Panc1 (cell line): ENCODE measurements around the gene GALNT11.

Source experiments
- POLR2AphosphoS5 ChIP-seq: IDR thresholded peaks from 2 replicates; pipeline ENCODE4 v1.6.1; 2012; ENCODE audit warnings: mild to moderate bottlenecking, low read depth, low read length, moderate library complexity
- TF ChIP-seq, protein P1 (sequence below): fragments of 450-650 bp; IDR thresholded peaks from 2 replicates; pipeline ENCODE4 v1.5.1; 2017; ENCODE audit warnings: mild to moderate bottlenecking
- TF ChIP-seq, protein P2 (sequence below), 2 experiments: IDR thresholded peaks; 2 replicates each; pipeline ENCODE4 v1.6.1; 2011 to 2012; ENCODE audit warnings: low read depth in 2 of 2, control low read depth in 1 of 2, low read length in 1 of 2, mild to moderate bottlenecking in 1 of 2, moderate library complexity in 1 of 2; ENCODE audit not compliant: insufficient read depth in 1 of 2

- TF ChIP-seq, protein P1, sequence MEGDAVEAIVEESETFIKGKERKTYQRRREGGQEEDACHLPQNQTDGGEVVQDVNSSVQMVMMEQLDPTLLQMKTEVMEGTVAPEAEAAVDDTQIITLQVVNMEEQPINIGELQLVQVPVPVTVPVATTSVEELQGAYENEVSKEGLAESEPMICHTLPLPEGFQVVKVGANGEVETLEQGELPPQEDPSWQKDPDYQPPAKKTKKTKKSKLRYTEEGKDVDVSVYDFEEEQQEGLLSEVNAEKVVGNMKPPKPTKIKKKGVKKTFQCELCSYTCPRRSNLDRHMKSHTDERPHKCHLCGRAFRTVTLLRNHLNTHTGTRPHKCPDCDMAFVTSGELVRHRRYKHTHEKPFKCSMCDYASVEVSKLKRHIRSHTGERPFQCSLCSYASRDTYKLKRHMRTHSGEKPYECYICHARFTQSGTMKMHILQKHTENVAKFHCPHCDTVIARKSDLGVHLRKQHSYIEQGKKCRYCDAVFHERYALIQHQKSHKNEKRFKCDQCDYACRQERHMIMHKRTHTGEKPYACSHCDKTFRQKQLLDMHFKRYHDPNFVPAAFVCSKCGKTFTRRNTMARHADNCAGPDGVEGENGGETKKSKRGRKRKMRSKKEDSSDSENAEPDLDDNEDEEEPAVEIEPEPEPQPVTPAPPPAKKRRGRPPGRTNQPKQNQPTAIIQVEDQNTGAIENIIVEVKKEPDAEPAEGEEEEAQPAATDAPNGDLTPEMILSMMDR: no peak
- TF ChIP-seq, protein P2, sequence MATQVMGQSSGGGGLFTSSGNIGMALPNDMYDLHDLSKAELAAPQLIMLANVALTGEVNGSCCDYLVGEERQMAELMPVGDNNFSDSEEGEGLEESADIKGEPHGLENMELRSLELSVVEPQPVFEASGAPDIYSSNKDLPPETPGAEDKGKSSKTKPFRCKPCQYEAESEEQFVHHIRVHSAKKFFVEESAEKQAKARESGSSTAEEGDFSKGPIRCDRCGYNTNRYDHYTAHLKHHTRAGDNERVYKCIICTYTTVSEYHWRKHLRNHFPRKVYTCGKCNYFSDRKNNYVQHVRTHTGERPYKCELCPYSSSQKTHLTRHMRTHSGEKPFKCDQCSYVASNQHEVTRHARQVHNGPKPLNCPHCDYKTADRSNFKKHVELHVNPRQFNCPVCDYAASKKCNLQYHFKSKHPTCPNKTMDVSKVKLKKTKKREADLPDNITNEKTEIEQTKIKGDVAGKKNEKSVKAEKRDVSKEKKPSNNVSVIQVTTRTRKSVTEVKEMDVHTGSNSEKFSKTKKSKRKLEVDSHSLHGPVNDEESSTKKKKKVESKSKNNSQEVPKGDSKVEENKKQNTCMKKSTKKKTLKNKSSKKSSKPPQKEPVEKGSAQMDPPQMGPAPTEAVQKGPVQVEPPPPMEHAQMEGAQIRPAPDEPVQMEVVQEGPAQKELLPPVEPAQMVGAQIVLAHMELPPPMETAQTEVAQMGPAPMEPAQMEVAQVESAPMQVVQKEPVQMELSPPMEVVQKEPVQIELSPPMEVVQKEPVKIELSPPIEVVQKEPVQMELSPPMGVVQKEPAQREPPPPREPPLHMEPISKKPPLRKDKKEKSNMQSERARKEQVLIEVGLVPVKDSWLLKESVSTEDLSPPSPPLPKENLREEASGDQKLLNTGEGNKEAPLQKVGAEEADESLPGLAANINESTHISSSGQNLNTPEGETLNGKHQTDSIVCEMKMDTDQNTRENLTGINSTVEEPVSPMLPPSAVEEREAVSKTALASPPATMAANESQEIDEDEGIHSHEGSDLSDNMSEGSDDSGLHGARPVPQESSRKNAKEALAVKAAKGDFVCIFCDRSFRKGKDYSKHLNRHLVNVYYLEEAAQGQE (IDR thresholded peaks at IDR 0.05; ENCODE audit: insufficient read depth in 1 of 2, low read depth in 2 of 2, low read length in 1 of 2): no peak
- TF ChIP-seq POLR2AphosphoS5: no peak
Observed at GRCh38 chr7:152120776-152121175, 95.3 kb downstream of the GALNT11 start.
